GM13977 (cell line): ENCODE results near the gene ITPR2.

ENCODE experiments used
- DNase-seq: peaks from one replicate; pipeline ENCODE4 v3.0.0; 2012; ENCODE audit warnings: low spot score
- in situ Hi-C: fragments of 300-500 bp; cut with MboI; formaldehyde crosslinking; loops from one replicate; pipeline ENCODE4 v1.12.0; 2022; ENCODE audit warnings: low sequenced_read_pairs, low pct_unique_long_range_greater_than_20kb, mixed read lengths, inconsistent platforms; ENCODE audit not compliant: unreplicated experiment
- TF ChIP-seq, protein P1 (sequence below): IDR thresholded peaks from 2 replicates; pipeline ENCODE4 v1.5.1; 2012; ENCODE audit warnings: mild to moderate bottlenecking, control low read depth; ENCODE audit not compliant: insufficient read depth; ENCODE audit errors: extremely low read depth, missing control alignments

Gene ITPR2

GRCh38 chr12:26798023-26798422 is 35.0 kb downstream of the ITPR2 start:
- TF ChIP-seq, protein P1, sequence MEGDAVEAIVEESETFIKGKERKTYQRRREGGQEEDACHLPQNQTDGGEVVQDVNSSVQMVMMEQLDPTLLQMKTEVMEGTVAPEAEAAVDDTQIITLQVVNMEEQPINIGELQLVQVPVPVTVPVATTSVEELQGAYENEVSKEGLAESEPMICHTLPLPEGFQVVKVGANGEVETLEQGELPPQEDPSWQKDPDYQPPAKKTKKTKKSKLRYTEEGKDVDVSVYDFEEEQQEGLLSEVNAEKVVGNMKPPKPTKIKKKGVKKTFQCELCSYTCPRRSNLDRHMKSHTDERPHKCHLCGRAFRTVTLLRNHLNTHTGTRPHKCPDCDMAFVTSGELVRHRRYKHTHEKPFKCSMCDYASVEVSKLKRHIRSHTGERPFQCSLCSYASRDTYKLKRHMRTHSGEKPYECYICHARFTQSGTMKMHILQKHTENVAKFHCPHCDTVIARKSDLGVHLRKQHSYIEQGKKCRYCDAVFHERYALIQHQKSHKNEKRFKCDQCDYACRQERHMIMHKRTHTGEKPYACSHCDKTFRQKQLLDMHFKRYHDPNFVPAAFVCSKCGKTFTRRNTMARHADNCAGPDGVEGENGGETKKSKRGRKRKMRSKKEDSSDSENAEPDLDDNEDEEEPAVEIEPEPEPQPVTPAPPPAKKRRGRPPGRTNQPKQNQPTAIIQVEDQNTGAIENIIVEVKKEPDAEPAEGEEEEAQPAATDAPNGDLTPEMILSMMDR = no peak
- in situ Hi-C loops = no loop called here
- no peak for DNase-seq

DNA sequence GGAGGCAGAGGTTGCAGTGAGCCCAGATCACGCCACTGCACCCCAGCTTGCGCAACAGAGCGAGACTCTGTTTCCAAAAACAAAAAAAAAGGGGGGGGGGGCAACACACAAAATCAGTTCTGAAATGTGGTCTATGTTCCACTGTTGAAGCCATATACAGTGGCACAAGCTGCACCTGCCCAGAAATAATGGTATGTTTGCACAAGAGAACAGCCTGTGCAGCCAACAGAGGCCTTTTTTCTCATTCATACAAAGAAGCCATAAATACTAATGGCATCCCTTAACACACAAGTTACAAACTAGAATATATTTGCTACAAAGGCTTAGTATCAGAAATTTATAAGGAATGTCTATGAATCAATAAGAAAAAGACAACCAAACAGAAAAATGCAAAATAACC is 37.1 kb downstream of the ITPR2 start:
- DNase-seq = no peak
- in situ Hi-C loops = no loop called here
- TF ChIP-seq, protein P1 = no peak

- TF ChIP-seq, protein P1 = no peak
- DNase-seq = no peak
- in situ Hi-C loops = no loop called here
These were observed 41.6 kb downstream of the ITPR2 start for GRCh38 chr12:26791301-26791791.

GRCh38 chr12:26790645-26790994 is 42.4 kb downstream of the ITPR2 start:
- no peak for DNase-seq
- in situ Hi-C loops = no loop called here
- TF ChIP-seq, protein P1 = no peak

DNA sequence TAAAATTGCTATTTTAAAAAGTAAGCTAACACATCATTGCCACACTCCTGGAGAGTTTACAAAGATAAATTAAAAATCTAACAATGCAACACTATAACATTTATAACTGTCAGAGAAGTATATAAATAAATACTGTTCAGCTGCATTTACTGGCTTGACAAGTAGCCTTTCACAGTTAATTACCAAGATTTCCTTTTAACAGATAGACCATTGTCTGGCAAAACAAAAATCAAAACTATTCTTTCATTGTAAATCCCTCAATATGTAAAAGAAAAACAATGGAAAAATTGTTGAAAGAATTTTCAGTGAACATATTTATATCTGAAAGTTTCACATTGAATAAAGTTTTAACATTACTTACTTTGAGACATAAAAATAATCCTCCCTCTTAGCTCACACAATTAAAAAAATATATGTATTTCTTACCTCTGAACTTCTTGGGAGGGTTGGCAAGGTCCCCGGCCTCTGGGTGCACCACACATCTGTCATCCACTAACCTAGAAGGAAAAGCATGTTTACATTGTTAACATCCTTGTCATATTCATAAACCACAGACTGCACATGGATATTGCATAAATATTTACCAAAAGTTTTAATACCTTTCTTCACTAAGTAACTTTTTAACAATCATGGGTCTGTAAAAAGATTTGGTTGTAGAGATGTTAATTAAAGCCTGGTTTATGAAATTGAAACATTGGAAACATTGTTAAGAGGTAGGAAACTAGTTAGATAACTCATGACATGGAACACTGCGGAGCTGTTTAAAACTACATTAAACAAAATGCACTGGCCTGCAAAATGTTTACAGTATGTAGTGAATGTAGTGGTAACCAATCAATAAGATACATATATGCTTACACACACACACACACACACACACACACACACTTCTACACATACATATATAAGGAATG is 43.0 kb downstream of the ITPR2 start:
- TF ChIP-seq, protein P1 = no peak
- in situ Hi-C loops = no loop called here
- no peak for DNase-seq

GRCh38 chr12:26786865-26787514 is 46.0 kb downstream of the ITPR2 start:
- TF ChIP-seq, protein P1 = no peak
- in situ Hi-C loops = no loop called here
- DNase-seq = no peak
